Tibial nerve (tissue), 4 donors: ENCODE results near the gene IGHMBP2. TPM values are rescaled to one million over a fixed set of nuclear protein-coding genes. Genes with fewer than 3 reads are reported as not detected.

Experiments
- DNase-seq, 2 donors: peaks; one replicate each; pipeline ENCODE4 v3.0.0-alpha.2; 2019; ENCODE audit warnings: low spot score in 2 of 2
- H3K27ac ChIP-seq, 4 donors: fragments of 200-600 bp; sonication (generic) in 3 of 4; one replicate each; pipeline ENCODE4 v1.5.1; 2017 to 2019; ENCODE audit warnings: mild to moderate bottlenecking in 1 of 4
- H3K27me3 ChIP-seq, 2 donors: fragments of 200-600 bp; sonication (generic) in 1 of 2; one replicate each; pipeline versions ENCODE4 v1.5.1 to v1.6.0; 2017 to 2019
- H3K36me3 ChIP-seq, 3 donors: fragments of 200-600 bp; sonication (generic); one replicate each; pipeline ENCODE4 v1.5.1; 2018 to 2019
- H3K4me1 ChIP-seq, 4 donors: fragments of 200-600 bp; sonication (generic) in 3 of 4; one replicate each; pipeline ENCODE4 v1.5.1; 2017 to 2019
- H3K4me3 ChIP-seq, 4 donors: fragments of 200-600 bp; sonication (generic) in 3 of 4; one replicate each; pipeline ENCODE4 v1.5.1; 2017 to 2019; ENCODE audit warnings: mild to moderate bottlenecking in 1 of 4, moderate library complexity in 1 of 4
- H3K9me3 ChIP-seq, 4 donors: fragments of 200-600 bp; sonication (generic) in 3 of 4; one replicate each; pipeline ENCODE4 v1.5.1; 2017 to 2019
- CTCF ChIP-seq, 5 experiments: fragments of 200-600 bp in 3 of 5; fragments of 450-650 bp in 2 of 5; sonication (generic) in 3 of 5; IDR thresholded peaks; one replicate each; pipeline ENCODE4 v1.5.1; 2016 to 2019; ENCODE audit warnings: antibody characterized with exemption in 5 of 5, mild to moderate bottlenecking in 3 of 5, moderate library complexity in 2 of 5
- EP300 ChIP-seq, 2 donors: sonication (generic); formaldehyde crosslinking; IDR thresholded peaks; one replicate each; pipeline ENCODE4 v1.6.1; 2017; ENCODE audit warnings: antibody characterized with exemption in 2 of 2, mild to moderate bottlenecking in 1 of 2
- POLR2A ChIP-seq, 2 donors: fragments of 450-650 bp; IDR thresholded peaks; one replicate each; pipeline ENCODE4 v1.6.1; 2017; ENCODE audit warnings: antibody characterized with exemption in 2 of 2, mild to moderate bottlenecking in 2 of 2, moderate library complexity in 2 of 2
- WGBS, 2 donors: methylation state at CpG; one replicate each; pipeline ENCODE4 v1.1.5; 2018; 5-methylcytosine and 5-hydroxymethylcytosine counted together
- total RNA-seq, 4 donors: library from RNA; depleted of rRNA; stranded (reverse); fragments of >200 nt; gene quantifications; one replicate each; pipeline ENCODE4 v1.1.0, GENCODE V29; 2016

IGHMBP2 gene
- total RNA-seq, 4 donors from 2014 or later, result 12.9 to 29.4 (median 22.3) TPM

- H3K36me3 ChIP-seq, result peaks cover 0 to 51% (median 0%) of the 10 kb centered on the region in 3 donors
Observed at GRCh38 chr11:68905421-68906360, 2.0 kb downstream of the IGHMBP2 start.

GRCh38 chr11:68908273-68908672 lies 4.6 kb downstream of the IGHMBP2 start:
- Histone ChIP-seq H3K27me3 (no peaks in the 10 kb centered on the region), H3K4me3 (no peak overlapping the region), H3K36me3 (peaks cover 4 to 72% (median 10%) of the 10 kb centered on the region in 3 donors), H3K4me1 (peaks cover 0 to 20% (median 11%) of the 10 kb centered on the region in 4 donors), H3K9me3 (no peaks in the 10 kb centered on the region), H3K27ac (no peak overlapping the region)
- DNase-seq, result no peak
- WGBS, 2 donors, result 87 to 93% methylated on average over 5 of the region's 5 CpGs
- no peak for TF ChIP-seq POLR2A (IDR thresholded peaks at IDR 0.05)

More at GRCh38 chr11:68905421-68906360, 2.0 kb downstream of the IGHMBP2 start:
- 85 to 88% methylated on average over 23 of the region's 23 CpGs for whole genome bisulfite sequencing, 2 donors
- Histone ChIP-seq H3K27me3 (no peaks in the 10 kb centered on the region), H3K4me1 (peaks cover 0 to 41% (median 17%) of the 10 kb centered on the region in 4 donors), H3K27ac (no peak overlapping the region), H3K9me3 (no peaks in the 10 kb centered on the region), H3K4me3 (peak overlapping the region in 1 of 4 donors; percentile 71)
- no peak for TF ChIP-seq POLR2A (IDR thresholded peaks at IDR 0.05)
- no peak for TF ChIP-seq EP300 (IDR thresholded peaks at IDR 0.05)
- TF ChIP-seq CTCF (IDR thresholded peaks at IDR 0.05), result no peak
- no peak for DNase-seq

GRCh38 chr11:68910965-68911364 lies 7.3 kb downstream of the IGHMBP2 start:
- Histone ChIP-seq H3K4me1 (peaks cover 0 to 4% (median 1%) of the 10 kb centered on the region in 4 donors), H3K27ac (no peak overlapping the region), H3K36me3 (peaks cover 4 to 97% (median 18%) of the 10 kb centered on the region in 3 donors), H3K4me3 (no peak overlapping the region), H3K27me3 (no peaks in the 10 kb centered on the region), H3K9me3 (no peaks in the 10 kb centered on the region)
- TF ChIP-seq POLR2A (IDR thresholded peaks at IDR 0.05) (no peak), CTCF (IDR thresholded peaks at IDR 0.05) (no peak), EP300 (IDR thresholded peaks at IDR 0.05) (no peak)
- no peak for DNase-seq
- 78 to 80% methylated on average over 8 of the region's 8 CpGs for WGBS, 2 donors

DNA sequence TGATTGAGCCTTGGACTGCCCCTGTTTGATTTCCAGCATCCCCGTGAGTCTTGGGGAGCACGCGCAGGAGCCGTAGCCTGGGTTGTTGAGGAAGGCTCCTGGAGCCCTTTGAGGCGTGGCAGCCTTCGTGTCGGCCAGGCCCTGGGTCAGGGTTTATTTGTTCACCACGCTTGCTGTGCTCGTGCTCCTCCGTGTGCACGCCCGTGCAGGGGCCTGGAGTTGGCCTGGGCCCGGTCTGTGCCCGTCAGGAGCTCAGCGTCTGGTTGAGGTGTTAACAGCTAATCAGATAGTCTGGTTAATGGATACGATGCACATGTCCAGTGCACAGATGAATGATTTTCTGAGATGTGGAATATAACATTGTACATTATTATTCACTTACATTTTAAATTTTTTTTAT lies 8.0 kb downstream of the IGHMBP2 start:
- Histone ChIP-seq H3K27ac (no peak overlapping the region), H3K36me3 (peaks cover 4 to 99% (median 21%) of the 10 kb centered on the region in 3 donors), H3K4me1 (no peaks in the 10 kb centered on the region), H3K4me3 (no peak overlapping the region), H3K27me3 (no peaks in the 10 kb centered on the region), H3K9me3 (no peaks in the 10 kb centered on the region)
- TF ChIP-seq EP300 (IDR thresholded peaks at IDR 0.05), result no peak
- no peak for TF ChIP-seq CTCF (IDR thresholded peaks at IDR 0.05)
- TF ChIP-seq POLR2A (IDR thresholded peaks at IDR 0.05), result no peak
- 96% methylated on average over 16 of the region's 16 CpGs for WGBS, 2 donors
- DNase-seq, result no peak

DNA sequence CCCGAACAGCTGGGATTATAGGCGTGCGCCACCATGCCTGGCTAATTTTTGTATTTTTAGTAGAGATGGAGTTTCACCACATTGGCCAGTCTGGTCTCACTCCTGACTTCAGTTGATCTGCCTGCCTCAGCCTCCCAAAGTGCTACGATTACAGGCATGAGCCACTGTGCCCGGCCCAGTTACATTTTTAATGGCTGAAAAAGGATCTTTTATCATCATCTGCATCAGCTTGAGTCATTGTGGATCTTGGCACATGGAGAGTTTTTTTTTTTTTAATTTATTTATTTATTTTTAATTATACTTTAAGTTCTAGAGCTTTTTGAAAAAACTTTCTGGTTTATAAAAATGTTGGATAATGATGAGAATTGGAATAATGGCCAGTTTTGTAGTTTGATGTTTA lies 8.6 kb downstream of the IGHMBP2 start:
- no peaks in the 10 kb centered on the region for H3K9me3 ChIP-seq
- H3K4me1 ChIP-seq, result no peaks in the 10 kb centered on the region
- H3K27ac ChIP-seq, result no peak overlapping the region
- no peak overlapping the region for H3K4me3 ChIP-seq
- WGBS, 2 donors, result 85 to 91% methylated on average over 5 of the region's 5 CpGs
- H3K27me3 ChIP-seq, result no peaks in the 10 kb centered on the region
- TF ChIP-seq POLR2A (IDR thresholded peaks at IDR 0.05), result no peak
- no peak for TF ChIP-seq EP300 (IDR thresholded peaks at IDR 0.05)
- no peak for TF ChIP-seq CTCF (IDR thresholded peaks at IDR 0.05)
- peaks cover 4 to 99% (median 21%) of the 10 kb centered on the region in 3 donors for H3K36me3 ChIP-seq
- DNase-seq, result no peak
